ENCODE data around the gene ADIG.

Gene ADIG

GRCh38 chr20:38581013-38581412 is at the start of gene ADIG:
TSS of gene ADIG (plus strand) at chr20:38581197. CDS start at chr20:38581251, 54 bp downstream.
- no peak for DNase-seq (ENCODE audit: low read depth)

- peak; percentile 0 for DNase-seq (ENCODE audit: low read depth)
Measured at GRCh38 chr20:38534756-38535155, 46.2 kb upstream of the ADIG start.

- DNase-seq (ENCODE audit: low read depth) = no peak
Measured at GRCh38 chr20:38536310-38536709, 44.7 kb upstream of the ADIG start.

GRCh38 chr20:38537176-38537575 is 43.8 kb upstream of the ADIG start:
- DNase-seq (ENCODE audit: low read depth) = no peak

GRCh38 chr20:38538789-38539188 is 42.2 kb upstream of the ADIG start:
- no peak for DNase-seq (ENCODE audit: low read depth)

GRCh38 chr20:38543014-38543906 is 37.7 kb upstream of the ADIG start:
- DNase-seq (ENCODE audit: low read depth) = no peak

GRCh38 chr20:38545771-38546170 is 35.2 kb upstream of the ADIG start:
- no peak for DNase-seq (ENCODE audit: low read depth)

- no peak for DNase-seq (ENCODE audit: low read depth)
Measured at GRCh38 chr20:38547288-38548085, 33.5 kb upstream of the ADIG start.

GRCh38 chr20:38548356-38549083 is 32.5 kb upstream of the ADIG start:
- no peak for DNase-seq (ENCODE audit: low read depth)

GRCh38 chr20:38550274-38550673 is 30.7 kb upstream of the ADIG start:
- DNase-seq (ENCODE audit: low read depth) = no peak

GRCh38 chr20:38551056-38551626 is 29.9 kb upstream of the ADIG start:
- no peak for DNase-seq (ENCODE audit: low read depth)

- no peak for DNase-seq (ENCODE audit: low read depth)
Measured at GRCh38 chr20:38554986-38555385, 26.0 kb upstream of the ADIG start.

GRCh38 chr20:38555395-38555794 is 25.6 kb upstream of the ADIG start:
- no peak for DNase-seq (ENCODE audit: low read depth)

- no peak for DNase-seq (ENCODE audit: low read depth)
Measured at GRCh38 chr20:38557174-38557573, 23.8 kb upstream of the ADIG start.

- no peak for DNase-seq (ENCODE audit: low read depth)
Measured at GRCh38 chr20:38558596-38559360, 22.2 kb upstream of the ADIG start.

- no peak for DNase-seq (ENCODE audit: low read depth)
Measured at GRCh38 chr20:38559764-38560163, 21.2 kb upstream of the ADIG start.

- no peak for DNase-seq (ENCODE audit: low read depth)
Measured at GRCh38 chr20:38563802-38564431, 17.1 kb upstream of the ADIG start.

GRCh38 chr20:38564680-38565079 is 16.3 kb upstream of the ADIG start:
- no peak for DNase-seq (ENCODE audit: low read depth)

GRCh38 chr20:38566036-38566598 is 14.9 kb upstream of the ADIG start:
- no peak for DNase-seq (ENCODE audit: low read depth)

GRCh38 chr20:38569747-38570525 is 11.1 kb upstream of the ADIG start:
- no peak for DNase-seq (ENCODE audit: low read depth)

Data from stimulated activated CD8-positive, alpha-beta memory T cell treated with anti-CD3 and anti-CD28 coated beads, Interleukin-15, amount 100 ng/mL, for 24 hours (primary cell).